GM15510 (cell line): ENCODE measurements around the gene SUN5.

Experiments used
- POLR2A ChIP-seq: IDR thresholded peaks from 3 replicates; pipeline ENCODE4 v1.6.1; 2011; ENCODE audit warnings: borderline replicate concordance; ENCODE audit not compliant: insufficient read length; ENCODE audit errors: extremely low read depth

The SUN5 gene

DNA sequence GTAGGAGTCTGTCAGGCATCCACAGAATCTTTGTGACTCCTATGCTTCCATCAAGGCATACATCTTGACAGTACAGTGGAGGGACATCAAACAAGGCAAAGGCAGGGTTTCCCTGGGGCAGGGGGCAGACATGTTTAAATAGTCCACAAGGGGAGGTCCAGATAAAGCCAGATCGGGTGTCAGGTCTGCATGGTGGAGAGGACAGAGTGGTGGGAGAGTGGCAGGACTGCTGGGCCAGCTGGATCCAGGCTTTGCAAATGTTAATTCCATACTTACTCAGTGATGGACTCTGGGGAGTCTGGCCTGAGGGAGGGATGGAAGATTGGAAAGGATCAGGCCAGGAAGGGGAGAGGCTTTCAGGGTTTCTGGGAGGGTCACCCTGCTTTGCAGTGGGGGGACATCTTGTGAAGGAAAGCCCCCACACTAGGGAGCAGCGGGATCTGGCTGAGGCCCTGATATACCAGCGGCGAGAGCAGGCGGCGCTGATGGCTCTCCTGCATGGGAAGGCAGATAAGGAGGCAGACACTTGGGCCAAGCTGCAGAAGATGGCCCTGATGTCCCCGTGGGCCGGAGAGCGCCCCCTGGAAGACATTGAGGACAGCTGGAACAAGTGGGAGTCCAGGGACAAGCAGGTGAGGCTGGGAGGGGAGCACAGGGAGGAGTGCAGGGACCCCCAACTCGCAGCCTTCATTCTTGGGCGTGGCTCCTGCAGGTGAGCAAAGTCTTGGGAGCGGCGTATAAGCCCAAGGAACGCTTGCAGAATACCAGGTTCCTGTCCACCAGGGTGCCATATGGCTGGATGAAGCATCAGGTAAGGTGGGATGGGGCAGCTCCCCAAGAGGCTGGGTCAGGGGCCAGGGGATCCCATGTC is 44.6 kb downstream of the SUN5 start:
- TF ChIP-seq POLR2A = no peak

DNA sequence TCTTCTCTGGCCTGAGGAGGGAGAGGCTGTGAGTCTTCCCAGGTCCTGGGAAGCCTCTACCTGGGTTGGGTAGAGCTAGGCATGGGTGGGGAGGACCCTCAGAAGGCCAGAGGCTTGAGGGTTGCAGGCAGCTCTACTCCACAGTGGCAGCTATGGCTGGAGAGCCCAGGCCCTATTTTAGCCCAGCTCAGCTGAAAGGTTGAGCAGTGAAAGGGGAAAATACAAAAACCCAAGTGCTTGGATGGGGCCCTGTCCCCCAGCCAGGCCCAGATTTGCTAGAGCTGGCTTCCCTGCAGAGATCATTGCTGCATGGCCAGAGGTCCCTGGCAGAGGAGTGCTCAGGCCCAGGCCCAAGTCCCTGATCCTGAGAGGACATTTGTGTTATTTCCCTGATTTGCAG is 45.7 kb downstream of the SUN5 start:
- no peak for TF ChIP-seq POLR2A

DNA sequence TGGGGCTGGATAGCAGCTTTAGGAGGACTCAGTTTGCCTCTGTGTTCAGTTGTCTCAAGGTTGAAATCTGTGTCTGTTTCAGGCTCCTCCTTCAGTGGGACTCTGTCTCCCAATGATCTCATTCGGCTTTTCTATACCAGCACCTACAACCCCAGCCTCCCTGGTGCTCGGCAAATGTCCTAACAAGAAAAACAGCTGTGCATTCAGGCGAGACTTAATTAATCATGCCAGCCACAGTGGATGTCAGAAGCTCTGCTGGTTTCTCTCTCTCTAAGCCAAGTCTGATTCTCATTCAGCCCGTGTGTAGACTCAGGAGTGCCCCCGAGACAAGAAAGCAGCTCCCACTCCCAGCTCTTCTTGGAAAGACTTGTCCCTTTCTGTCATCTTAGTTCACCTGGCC is 46.8 kb downstream of the SUN5 start:
- TF ChIP-seq POLR2A = no peak

DNA sequence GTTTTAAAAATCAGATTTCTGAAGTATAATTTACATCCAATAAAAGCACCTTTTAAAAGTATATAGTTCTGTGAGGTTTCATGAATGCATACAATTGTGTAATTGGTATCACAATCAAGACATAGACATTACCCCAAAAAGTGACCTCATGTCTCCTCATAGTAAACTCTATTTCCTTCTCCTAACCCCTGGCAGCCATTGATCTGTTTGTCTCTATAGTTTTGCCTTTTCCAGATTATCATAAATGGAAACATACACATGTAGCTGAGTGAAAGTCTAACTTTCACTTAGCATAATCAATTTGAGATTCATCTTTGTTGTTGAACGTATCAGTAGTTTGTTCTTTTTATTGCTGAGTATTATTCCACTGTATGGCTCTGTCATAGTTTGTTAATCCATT is 57.6 kb downstream of the SUN5 start:
- no peak for TF ChIP-seq POLR2A

DNA sequence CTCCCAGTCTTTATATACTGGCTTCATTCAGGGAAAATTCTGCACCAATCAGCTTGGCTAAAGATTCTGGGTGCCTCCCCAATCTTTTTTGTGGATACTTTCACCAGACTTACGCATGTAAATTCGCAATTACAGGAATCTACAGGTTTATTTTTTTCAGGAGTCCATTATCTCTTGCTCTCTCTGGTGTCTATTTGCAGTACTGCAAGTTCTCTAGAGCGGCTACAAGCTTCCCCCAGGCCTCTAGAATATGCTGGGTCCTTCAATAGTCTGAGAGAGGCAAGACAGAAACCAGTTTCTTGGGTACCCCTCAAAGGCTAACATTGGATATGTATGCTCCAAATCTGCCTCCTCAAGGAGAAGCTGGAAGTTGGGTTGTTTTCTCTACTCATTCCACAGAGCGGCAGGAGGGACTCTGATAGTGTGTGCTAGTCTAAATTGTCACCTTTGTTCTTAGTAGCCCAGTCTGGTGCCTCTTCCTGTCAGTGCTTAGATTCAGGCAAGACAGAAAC is 58.5 kb downstream of the SUN5 start:
- TF ChIP-seq POLR2A = no peak

DNA sequence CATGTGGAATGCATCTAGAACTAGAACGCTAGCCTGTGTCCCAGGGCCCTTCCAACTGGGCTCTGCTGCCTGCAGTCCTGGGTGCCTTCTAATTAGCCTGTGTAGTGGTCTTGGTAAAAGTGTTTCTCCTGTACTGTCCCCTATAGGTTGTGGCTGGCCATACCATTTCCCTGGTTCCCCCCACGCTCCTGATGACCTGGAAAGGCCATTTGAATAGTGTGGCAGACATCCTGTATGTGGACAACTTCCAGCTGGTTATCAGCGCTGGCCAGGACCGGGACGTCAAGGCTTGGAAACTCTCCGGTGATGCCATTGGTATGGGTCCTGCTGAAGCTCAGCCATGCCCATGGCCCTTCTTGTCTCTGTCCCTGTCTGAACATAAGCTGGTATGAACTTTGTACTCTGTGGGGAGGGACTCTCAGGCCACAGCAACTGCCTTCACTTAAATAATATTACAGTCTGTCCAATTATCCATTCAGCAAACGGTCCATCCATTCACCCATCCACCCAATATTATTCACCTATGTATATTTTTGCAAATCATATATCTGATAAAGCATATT is 60.7 kb downstream of the SUN5 start:
- TF ChIP-seq POLR2A = no peak

DNA sequence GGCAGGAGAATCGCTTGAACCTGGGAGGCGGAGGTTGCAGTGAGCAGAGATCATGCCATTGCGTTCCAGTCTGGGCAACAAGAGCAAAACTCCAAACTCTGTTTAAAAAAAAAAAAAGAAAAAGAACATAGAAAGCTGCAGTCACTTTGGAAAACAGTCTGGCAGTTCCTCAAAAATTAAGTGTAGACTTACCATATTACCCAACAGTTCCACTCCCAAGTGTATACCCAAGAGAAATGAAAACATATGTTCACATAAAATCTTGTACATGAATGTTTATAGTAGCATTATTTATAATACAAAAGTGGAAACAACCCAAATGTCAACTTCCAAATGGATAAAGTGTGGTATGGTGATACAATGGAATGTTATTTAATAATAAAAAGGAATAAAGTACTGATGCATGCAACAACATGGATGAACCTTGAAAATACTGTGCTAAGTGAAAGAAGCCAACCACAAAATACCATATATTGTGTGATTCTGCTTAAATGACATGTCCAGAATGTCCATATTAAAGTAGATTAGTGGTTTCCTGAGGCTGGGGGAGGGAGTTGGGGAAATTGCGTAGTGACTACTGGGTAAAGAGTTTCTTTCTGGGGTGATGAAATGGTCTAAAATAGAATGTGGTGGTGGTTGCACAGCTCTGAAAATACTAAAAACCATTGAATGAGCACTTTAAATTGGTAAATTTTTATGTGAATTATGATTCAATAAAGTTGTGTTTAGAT is 62.9 kb downstream of the SUN5 start:
- no peak for TF ChIP-seq POLR2A

DNA sequence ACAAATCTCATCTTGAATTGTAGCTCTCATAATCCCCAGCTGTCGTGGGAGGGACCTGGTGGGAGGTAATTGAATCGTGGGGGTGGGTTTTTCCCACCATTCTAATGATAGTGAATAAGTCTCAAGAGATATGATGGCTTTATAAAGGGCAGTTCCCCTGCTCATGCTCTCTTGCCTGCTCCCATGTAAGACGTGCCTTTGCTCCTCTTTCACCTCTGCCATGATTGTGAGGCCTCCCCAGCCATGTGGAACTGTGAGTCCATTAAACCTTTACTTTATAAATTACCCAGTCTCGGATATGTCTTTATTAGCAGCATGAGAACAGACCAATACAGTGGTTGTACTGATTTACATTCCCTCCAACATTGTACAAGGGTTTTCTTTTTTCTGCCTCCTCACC is 69.7 kb downstream of the SUN5 start:
- no peak for TF ChIP-seq POLR2A
